GM18519 (cell line): ENCODE data around the gene BCL6.

Experiments used
- ATAC-seq: cut with Tn5 transposase; IDR thresholded peaks from one replicate; pipeline ENCODE4 v1.9.1; 2021; ENCODE audit warnings: mild to moderate bottlenecking, moderate library complexity; ENCODE audit not compliant: unreplicated experiment, low FRiP score

Gene BCL6

GRCh38 chr3:187763850-187764648 is 18.8 kb upstream of the BCL6 start:
- ATAC-seq, result no peak

DNA sequence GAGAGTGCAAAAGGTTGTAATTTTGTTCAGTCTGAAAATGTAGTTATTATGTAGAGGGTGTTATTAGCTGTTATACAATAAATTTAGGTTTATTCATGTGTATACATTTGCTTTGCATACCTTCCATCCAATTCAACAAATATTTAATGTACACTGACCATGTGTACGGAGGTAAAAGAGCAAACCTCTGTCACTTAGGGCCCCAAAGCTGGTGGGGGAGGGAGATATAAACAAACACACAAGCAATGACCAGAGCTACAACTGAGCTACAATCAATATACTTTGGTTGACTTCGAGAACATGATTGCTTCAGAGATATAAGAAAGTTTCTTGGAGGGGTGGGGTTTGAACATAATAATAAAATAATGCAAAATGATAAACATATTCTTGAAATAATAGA is 17.5 kb upstream of the BCL6 start:
- no peak for ATAC-seq

DNA sequence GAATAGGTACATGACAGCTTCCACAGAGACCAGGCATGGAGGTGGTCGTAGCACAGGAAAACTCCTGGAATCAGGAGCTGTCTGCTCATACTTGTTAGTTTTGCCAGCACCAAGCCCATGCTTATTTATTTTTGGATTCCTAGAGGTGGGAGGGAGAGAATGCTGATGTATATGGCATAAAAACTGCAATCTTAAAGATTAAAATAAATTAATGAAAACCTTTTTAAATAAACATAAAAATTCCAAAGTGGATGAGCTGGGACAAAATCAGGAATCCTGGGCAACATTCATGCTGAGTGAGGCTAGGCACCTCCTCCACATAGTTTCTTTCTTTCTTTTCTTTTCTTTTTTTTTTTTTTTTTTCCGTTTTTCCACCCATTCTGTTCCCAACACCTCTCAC is 14.3 kb upstream of the BCL6 start:
- no peak for ATAC-seq

- no peak for ATAC-seq
Measured at GRCh38 chr3:187758318-187758955, 13.2 kb upstream of the BCL6 start.

GRCh38 chr3:187753516-187753915 is 8.2 kb upstream of the BCL6 start:
- no peak for ATAC-seq

DNA sequence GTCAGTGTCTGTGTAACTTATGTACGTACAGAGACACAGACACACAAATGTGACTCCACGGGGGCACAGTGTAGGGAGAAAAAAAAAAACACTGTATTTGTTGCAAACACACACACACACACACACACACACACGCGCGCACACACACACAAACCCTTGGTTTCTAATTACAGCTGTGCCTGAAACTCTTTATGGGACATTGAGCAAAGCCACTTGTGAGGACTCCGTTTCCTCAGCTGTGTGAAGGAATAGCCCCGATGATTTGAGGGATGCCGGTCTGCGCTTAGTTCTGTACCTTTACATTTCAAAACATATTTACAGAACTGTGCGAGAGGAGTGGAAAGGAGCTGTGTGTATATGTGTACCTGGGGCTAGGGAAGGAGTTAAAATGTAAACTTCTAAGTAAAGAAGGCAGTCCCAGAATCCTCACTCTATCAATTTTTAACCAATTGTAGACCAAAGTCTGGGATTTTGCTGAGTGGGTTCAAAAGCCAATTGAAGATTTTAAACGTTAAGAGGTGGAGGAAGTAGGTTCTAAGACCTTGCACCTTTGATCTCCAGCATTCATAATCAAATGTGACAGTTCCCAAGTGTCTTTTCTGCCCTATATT is 5.3 kb upstream of the BCL6 start:
- ATAC-seq, result no peak

- ATAC-seq, result no peak
Measured at GRCh38 chr3:187750006-187750512, 4.8 kb upstream of the BCL6 start.

DNA sequence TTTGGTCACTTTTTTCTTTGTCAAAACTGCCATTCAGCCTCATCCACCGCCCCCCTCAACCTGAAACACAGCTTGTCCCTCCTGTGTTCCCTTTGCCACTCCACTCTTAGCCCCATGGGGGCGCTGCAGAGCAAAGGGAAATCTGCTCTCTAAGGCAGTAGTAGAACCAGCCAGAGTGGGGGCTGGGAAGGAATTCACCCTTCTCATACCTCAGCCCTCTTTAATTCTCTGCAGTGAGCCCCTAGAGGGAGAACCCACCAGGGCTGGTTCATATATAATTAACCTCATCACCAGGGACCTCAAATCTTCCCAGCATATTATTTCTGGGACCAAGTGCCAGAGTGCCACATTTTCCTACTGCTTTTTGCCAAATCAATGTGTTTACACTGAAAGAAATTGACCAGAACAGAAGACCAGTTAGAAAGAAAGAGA is 2.8 kb upstream of the BCL6 start:
- no peak for ATAC-seq

DNA sequence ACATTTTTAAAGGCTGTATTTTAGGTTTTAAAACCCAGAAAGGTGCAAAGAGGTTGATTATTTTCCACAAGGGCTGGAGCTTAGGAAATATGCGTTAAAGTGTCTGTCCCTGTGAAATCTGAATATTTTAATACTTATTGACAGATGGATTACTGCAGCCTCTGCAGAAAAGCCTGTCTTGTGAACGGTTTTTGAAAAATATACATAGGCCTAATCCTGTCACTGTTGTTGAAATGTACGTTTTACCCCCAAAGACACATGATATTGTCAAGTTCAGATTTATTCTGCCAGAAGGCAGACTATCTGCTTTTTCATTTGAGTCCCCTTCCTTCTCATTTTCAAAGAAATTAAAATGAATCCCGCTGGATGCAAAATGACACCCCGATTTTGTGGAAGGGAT is 2.2 kb upstream of the BCL6 start:
- ATAC-seq, result no peak

- ATAC-seq, result no peak
Measured at GRCh38 chr3:187746442-187747281, 1.4 kb upstream of the BCL6 start.

DNA sequence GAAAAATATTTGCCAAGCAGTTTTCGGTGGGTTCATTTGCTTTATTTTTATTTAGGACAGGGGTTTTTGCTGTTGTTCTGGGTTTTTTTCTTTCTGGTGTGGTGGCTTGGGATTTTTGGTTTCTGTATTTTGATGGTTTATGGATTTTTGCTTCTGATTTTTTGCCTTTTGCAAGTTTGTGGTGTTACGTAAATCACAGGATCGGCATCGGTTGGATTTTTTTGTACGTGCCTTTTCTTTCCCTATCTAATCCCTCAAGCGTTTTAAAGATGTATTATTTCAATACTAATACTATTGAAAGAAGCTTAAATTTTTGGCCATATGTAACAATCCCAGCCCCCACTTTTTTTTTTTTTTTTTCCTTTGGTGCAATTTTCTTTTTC is 782 bp upstream of the BCL6 start:
- no peak for ATAC-seq

DNA sequence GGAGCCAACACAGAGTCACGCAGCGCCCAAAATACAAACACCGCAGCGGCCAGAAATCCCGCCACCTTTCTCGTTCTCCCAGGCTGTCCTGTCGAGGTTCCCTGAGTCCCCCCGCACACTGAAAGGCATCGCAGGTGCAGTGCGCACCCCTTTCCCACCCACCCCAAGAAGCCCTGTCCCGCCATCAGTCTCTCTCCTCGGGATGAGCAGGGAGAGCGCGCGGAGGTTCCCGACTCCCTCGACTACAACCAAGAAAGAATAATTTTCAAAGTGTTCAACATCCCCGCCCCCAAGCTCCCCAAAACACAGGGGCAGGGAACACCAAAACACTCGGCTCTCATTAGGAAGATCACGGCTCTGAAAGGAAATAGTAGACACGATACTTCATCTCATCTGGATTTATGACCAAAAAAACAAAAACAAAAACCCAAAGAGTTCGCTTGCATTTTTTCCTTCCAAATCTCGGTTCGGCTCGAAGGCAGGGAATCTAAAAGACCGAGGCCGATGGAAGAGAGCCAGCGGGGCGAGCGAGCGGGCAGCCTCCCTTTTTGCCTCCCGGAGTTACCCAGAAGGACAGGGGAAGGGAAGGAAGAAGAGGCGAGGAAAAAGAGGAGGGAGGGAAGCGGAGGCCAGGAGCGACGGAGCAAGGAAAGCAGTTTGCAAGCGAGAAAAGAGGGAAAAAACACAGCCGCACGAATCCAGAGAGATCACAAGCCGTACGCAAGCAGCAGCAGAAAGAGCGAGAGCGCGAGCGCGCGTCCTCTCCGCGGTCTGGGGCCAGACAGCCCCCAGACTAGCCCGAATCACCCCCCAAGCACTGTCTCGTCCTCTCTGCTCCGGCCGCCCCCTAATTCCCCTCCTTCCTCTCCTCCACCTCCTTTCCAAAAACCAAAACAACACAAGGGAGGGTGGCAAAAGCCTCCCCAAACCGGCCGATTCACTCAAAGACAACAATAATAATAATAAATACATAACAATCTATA is 808 bp downstream of the BCL6 start:
- ATAC-seq, result no peak

DNA sequence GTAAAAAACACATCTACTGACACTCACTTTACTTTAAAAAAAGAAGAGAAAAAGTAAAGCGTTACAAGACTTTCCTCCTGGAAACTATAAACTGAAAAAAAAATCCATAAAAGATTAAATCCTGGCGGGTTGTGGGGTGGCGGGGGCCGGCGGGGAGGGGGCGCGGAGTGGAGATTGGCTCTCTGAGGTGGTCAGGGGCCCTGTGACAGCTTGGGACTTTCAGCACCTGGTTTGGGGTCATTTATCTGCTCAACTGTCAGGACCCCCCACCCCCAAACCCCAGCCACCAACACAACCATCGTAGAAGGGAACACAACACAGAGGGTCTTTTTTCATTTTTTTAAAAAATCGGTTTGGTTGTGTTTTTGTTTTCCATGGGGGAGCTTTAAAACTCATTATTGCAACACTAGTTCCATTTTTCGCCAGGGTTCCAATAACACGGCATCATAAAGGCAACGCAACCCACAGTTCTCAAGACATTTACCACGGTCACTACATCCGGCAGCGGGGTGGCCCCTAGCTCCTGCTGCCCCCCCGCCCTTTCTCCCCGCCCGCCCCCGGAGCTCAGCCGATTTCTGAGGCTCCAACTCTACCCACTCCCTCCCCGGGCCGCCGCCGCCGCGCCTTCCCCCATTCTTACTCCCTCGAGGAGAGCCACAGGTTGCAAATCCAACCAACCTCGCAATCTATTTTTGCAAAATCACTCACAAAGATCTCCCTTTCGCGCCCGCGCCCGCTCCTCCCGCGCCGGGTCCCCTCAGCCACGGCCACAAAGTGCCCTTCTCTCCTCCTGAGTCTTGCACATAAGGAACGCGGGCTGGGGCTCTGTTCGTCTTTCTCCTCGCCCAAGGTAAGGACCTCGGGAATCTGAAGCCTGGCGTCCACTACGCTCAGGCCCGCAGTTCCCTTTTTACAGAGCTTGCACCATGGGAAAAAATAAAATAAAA is 1.8 kb downstream of the BCL6 start:
- ATAC-seq, result no peak

- no peak for ATAC-seq
Measured at GRCh38 chr3:187742351-187743171, 2.7 kb downstream of the BCL6 start.

DNA sequence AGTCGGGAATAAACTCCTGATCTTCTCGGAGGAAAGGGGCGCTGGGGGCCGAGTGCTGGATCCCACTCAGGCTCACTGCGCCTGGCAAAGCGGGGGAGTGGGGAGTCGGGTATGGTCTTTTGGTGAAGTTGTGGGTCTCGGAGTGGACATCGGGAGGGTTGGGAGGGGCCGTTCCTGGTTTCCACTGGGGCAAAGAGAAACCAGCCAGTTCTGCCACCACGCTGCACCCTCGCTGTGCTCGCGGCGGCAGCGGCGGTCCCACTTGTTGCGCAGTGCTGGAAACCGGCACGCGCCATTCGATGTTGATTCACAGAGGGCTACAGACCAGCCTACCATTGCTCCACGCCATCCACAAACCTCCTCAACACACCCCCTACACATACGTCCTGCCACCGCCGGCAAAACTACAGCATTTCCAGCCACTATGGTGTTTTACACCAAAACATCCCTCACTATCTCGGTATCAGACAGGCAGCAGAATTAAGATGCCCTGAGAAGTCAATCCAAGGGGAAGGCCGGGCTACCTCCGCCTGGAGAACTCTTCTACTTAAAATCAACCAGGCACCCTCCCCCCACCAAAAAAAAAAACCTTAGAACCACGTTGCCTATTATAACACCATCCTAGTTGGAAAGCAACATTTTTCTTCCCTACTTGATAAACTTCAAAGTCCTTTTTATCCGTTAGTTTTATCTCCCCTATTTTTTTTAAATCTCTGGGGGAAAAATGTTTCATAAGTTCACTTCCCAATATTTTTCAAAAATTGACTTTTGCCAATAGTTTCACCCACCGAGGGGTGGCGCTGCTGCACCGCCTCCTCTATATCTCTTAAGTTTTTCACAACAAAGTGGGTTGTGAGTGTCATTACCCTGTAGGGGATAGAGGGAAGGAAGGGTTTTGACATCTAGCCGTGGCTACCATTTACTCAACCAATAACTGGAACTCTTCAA is 3.6 kb downstream of the BCL6 start:
- no peak for ATAC-seq
